GM19467 (cell line): ENCODE measurements around the gene NRG4.
"Not testable (repeated sequence)": the region's sequence is repeated elsewhere in the genome, so short reads cannot be mapped to it uniquely, and the experiment has no call there.

Source experiments
- ATAC-seq: cut with Tn5 transposase; IDR thresholded peaks from one replicate; pipeline ENCODE4 v1.9.1; 2021; ENCODE audit warnings: mild to moderate bottlenecking, moderate library complexity; ENCODE audit not compliant: unreplicated experiment

Gene NRG4, protein sequence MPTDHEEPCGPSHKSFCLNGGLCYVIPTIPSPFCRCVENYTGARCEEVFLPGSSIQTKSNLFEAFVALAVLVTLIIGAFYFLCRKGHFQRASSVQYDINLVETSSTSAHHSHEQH

DNA sequence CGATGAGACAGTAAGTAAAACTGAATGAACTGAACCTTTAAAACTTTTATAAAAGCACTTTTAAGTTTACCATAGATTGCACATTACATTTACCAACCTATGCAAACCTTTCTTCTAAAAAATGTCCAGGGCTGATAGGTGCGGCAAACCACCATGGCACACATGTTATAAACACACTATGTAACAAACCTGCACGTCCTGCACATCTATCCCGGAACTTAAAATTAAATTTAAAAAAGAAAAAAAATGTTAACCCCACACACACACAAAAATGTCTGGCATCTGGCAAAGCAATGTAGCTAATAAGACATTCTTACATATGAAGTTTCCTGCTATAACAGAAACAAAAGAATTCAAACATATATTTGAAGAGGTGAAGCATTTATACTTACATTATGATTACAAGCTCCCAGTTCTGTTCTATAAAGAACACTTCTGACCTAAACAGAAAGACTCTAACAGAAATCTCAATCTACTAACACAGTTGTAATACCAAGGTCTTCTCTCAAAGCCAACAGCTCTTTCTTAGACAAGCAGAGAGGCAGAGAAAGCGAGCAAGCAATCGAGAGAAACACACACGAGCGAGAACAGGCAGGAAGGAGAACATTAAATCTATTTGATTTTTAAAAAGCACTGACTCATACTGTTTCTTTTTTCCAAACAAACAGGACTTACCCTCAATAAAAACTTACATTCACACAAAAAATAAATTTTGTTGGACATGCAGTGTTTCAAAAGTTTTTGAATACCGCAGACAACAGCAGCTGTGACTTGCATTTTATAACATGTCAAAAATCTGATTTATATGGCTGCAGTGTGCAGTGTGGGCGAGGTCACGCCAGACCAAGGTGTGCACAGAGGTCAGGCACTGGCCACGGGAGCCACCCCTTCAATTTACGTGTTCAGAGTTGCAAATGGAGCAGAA lies at the start of gene NRG4:
NRG4 (minus strand) TSS at position 798 of the 925 bp plus-strand sequence. CDS start 1,194 bp downstream, outside the sequence.
- no peak for ATAC-seq

DNA sequence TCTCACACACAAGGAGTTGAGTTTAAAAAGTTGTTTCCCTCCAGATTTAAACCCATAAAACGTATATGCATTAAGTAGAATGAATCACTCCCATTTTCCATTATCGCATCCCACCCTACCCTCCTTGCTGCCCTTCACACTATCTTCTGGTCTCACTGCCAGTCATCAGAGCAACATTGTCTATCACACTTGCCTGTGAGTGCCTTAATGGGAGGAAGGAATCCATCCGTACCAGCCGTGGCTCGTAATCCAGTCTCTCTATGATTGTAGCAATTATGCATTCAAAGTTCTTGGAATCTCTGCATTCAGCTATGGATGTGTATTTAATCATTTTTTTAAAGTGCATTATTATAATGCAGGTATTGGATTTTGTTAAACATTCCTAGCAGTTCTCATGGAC lies 49.5 kb upstream of the NRG4 start:
- no peak for ATAC-seq

DNA sequence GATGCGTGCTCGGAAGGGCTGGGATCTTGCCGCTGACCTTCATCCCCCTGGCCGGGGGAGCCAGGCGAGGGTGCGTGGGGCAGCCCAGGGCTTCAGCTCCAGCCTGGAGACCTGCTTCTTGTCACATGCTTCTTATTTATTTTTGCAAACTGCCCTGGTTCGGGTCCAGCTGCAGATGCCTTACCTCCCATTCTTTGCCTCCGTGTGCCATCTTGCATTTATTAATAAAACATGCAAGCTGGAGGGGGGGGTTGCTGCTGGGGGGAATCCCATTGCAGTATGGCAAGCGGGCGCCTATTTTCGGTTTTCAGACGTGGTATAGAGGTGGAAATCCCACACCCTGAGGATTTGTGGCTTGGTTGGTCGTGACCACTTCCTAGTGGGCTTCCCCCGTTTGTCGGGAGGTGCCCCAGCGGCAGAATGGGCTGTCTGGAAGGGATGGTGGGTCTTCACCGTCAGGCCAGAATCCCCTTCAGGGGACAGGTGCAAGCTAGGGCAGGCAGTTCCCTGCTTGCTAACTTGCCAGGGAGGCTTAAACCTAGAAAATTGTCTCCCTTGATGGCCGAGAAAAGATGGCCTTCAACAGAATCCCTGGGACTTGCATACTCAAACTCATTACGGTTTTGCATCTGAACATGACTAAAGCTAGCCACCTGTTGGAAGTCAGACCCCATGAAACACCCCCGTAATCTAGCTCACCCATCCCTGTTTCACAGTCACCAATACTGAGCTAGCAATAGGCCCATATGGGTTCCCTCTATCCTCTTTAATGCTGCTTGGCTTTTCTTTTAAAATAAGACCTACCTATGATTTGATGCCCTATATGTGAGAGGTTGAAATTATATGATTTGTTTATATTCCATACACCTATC lies 48.1 kb upstream of the NRG4 start:
- no peak for ATAC-seq

DNA sequence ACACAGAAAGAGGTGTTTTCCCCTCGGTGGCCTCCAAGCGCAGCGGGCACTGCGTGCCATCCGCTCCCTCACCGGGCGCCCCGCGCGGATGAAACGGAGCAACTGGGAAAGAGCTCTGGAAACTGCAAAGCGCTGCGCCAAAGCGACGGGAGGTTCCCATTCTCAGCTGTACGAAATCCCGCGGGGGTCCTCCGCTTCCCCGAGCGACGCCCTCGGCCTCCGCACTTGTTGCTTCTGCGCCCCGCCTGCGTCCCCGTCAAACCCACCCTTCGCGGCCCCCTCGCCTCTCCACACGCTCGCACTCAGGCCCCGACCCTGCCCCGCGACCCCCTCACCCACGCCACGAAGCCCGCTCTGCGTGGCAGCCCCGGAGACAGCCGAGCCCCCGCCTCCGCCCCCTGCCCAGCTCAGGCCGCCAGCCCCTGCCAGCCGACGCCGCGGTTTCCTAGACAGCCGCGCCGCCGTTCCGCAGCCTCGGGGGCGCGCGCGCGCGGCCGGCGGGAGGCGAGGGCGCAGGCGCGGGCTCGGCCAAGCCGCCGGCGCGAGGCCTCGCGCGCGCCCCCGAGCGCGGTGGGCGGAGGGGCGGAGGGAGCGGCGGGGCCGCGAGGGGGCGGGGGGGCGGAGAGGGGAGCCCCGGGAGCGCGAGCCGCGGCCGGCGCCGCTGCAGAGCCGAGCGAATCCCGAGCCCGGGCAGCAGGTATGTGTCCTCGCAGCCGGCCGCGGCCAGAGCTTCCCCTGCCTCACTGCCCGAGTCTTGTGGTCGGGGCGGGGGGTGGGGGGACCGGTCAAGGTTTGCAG lies 47.3 kb upstream of the NRG4 start, which contains the start of gene TMEM266:
TMEM266 (plus strand) TSS at position 666 of the 798 bp plus-strand sequence. CDS start 74,279 bp downstream, outside the sequence.
- ATAC-seq = no peak

DNA sequence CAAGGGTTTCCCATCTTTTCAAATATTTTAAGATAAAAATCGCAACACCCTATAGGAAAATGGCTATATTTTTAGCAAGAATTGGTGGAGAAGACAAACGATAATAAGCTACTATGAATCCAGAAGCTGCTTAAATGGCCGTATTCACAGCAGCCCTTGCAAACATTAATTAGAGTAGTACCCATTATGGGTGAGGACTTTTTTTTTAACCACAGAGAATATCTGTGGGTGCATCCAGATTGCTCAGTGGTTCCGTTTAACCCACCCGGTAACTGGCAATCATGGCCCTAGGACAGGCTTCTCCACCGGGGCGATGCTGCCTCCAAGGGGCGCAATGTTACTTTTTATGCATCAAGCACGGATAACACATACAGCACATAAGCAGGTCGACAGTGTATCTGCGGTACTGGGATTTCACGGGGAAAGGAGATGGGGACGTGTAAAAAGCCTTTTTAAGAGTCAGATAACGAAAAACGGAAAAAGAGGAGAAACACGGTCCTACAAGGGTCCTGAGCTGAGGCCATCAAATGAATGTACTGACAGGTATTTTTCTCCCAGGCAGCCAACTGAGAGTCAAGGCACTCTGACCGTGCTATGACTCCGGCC lies 46.6 kb upstream of the NRG4 start:
- no peak for ATAC-seq

DNA sequence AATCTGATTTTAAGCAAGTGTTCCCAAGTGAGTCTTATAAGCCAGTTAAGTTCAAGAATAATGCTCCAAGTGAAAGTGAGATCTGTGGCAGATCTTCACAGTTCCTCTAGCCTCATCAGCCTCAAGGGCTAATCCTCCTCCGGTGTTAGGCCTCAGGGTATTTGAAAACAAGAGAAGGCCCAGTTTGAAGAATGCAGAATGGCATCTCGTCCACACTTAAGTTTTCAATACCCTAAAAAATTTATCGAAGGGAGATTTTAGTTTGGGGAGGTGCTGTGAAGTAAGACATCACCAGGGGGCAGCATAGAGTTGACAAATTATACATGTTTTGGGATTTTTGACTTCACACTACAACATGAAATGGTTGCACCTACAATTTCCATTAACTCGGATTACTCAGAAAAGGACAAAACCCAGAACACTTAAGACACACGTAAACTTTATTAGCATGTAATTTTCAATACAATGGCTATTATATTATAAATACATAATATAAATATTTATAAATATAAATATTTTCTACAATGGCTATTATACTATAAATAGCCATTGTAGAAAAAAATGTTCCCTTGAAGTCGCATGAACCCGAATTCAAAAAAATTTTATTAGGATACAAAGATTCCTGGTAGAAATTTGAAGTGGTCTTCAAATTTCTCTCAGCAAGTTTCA lies 45.2 kb upstream of the NRG4 start:
- peak; percentile 27 for ATAC-seq

DNA sequence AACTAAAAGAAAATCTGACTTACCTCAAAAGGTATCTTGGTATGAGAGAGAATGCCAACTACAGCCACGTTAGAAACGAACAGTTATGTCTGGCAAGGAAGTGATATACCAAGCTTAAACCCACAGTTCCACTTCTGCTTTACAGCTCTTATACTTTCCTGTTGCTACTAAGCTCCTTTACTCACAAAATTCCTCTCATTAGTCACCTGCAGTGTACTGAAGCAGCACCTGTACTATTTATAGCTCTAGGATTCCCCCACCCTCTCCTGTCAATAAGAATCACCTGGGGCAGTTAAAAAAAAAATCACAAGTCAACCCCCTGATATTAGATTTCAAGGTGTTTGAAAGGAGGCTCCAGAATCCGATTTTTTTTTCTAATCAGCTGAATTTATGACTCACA lies 44.7 kb upstream of the NRG4 start:
- ATAC-seq = peak; percentile 45

DNA sequence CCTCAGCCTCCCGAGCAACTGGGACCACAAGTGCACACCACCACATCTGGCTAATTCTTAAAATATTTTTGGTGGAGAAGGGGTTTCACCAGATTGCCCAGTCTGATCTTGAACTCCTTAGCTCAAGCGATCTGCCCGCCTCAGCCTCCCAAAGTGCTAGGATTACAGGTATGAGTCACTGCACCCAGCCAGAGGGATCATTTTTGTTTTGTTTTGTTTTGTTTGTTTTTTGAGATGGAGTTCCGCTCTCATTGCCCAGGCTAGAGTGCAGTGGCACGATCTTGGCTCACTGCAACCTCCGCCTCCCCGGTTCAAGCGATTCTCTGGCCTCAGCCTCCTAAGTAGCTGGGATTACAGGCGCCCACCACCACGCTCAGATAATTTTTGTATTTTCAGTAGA lies 42.0 kb upstream of the NRG4 start:
- ATAC-seq = not testable (repeated sequence)

DNA sequence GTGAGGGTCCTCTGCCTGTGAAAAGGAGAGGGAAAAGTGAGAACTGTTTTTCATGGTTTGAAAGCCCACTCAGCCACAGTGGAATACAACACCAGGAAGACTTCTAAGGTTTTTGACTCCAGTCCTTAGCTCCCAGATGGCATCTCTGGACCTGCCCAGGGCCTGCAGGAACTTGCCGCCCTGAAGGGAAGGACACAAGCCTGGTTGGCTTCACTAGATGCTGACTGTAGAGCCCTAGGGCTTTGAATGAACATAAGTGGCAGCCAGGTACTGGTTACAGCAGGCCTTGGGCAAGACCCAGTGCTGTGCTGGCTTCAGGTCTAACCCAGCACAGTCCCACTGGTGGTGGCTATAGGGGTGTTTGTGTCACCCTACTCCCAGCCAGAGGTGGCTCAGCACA lies 26.3 kb upstream of the NRG4 start:
- ATAC-seq = no peak

DNA sequence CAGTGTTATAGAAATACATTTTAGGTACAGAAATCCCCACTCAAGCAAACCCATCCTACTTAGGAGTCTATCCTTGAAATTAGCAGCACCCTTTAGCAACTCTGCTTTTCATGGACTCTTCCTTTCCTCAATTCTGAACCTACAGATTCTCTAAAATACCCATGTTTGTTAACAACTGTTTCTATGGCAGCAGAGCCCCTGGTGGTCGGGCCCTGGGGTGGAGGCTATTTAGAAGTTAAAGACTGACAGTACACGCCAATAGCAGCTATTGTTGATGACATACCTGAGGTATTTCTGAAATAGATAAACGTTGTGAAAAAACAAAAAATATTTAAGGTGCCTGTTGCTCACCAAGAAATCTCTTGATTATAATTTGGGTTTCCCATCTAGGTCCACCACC lies 23.4 kb upstream of the NRG4 start:
- no peak for ATAC-seq

DNA sequence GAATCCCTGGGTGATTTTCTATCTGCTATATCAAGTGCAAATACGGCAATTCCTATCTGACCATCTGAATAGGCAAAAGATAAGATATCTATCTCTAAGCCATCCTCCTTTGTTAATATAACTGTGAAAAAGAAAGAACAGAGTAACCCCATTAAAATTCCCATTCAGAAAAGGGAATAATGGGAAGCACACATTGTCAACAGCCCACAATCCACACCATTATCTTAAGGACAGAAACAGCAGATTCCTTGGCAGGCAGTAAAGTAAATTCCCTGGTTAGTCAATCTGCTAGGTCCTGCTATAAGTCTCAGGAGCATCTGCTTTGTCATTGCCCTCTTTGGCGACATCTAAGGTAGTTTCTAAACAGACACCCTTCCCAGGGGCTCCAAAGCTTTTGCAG lies 21.9 kb upstream of the NRG4 start:
- ATAC-seq = no peak

DNA sequence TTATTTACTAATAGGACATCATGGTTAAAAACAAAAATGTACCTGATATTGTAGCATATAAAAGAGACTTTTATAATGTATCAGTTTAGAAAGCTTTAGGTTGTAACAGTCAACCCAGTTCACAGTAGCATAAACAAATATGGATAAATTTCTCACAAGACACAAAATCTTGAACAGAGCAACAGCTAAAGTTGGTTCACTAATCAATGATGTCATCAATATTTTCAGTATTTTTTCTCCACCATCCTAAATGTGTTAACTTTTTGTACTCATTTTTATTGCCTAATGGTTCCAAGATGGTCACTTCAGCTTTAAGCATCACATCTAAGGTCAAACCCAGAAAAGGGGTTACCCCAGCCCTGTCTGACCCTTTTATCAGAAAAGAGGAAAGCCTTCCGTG lies 21.2 kb upstream of the NRG4 start:
- ATAC-seq = no peak

DNA sequence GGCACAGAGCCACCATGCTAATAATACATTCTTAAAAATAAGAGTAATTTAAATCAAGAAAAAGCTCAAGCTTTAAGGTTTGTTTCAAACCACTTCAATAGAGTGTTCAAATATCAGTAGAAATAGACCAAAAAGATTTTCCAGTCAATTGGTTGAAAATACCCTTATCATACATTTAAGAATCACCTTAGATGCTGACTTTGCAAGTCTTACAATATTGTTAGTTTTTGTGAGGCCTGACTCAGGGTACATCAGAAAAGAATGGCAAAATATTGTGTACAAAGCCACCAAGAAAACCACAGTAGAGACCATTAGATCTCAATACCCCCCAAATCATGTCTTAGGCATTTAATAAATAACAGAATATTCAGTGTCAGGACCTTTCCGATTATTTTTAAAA lies 19.8 kb upstream of the NRG4 start:
- no peak for ATAC-seq

DNA sequence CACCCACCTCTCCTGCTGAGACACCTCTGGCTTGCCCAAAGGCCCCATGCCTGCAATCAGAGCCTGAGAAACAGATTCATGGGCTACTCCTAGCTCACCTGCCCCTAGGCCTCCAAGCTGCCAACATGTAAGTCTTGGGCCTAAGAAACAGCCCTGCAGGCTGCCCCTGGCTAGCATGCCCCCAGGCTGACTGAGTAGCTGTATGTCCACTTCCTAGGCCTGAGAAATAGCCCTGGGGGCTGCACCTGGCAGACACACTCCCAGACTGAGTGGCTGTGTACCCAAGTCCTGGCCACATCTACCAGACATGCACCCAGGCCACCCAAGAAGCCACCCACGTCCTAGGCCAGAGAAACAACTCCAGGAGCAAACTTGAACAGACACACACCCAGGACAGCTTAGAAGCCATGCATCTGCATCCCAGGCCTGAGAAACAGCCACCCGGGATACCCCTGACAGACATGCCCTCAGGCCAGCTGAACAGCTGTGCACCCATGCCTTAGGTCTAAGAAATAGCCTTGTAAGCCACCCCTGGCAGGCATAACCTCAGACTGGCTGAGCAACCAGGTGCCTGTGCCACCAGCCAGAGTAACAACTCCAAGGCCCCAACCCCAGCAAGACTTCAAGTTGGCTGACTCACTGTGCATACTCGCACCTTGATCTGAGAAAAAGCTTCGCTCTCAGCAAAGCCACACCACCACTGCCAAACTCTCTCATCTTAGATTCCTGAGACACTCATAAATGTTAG lies 12.0 kb upstream of the NRG4 start:
- ATAC-seq = no peak

DNA sequence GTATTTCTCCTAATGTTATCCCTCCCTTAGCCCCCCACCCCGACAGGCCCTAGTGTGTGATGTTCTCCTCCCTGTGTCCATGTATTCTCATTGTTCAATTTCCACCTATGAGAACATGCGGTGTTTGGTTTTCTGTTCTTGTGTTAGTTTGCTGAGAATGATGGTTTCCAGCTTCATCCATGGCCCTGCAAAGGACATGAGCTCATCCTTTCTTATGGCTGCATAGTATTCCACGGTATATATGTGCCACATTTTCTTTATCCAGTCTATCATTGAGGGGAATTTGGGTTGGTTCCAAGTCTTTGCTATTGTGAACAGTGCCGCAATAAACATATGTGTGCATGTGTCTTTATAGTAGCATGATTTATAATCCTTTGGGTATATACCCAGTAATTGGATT lies 1.2 kb upstream of the NRG4 start:
- ATAC-seq = not testable (repeated sequence)

DNA sequence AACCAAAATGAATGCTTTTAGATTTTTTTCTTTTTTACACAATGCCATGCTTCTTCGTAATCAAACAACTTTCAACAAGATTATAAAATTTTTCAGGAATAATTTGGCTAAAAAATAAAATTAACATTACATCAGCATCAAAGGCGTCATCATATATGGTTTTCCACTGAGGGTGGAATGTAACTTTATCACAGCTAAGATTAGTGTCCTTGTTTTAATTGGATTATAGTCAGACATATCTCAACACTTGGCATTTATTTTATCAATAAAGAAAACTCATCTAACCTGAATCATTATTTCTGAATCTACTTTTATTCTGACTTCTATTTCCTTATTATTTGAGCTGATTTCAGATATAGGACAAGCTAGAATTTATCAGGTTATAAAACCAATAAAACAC lies 1.6 kb downstream of the NRG4 start:
- ATAC-seq = no peak

DNA sequence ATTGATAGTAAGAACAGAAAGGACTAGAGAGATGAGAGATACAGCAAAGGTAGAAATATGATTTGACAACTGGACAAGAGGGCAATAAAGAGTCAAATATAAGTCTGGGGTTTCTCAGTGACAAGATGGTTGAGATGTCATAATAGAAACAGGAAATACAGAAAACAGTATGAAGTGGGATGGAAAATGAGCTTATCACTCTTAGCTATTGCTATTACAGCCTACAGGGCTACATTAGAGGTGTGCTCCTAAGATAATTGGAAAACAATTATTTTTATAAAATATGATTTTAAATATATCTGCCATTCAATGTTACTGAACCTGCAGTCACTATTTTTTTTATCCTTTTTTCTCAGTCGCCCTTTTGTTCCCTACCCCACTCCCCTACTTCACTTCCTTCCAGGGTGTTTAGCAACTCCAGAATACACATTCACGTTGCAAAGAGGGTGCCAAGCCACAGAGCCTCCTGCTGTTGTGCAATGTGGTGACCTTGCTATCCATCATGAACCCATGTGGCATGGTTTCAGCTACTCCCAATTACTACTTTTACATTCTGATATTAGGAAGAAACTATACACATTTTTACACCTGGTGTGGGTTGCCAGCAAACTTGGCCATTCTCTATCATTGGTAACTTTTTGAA lies 6.0 kb downstream of the NRG4 start:
- no peak for ATAC-seq

DNA sequence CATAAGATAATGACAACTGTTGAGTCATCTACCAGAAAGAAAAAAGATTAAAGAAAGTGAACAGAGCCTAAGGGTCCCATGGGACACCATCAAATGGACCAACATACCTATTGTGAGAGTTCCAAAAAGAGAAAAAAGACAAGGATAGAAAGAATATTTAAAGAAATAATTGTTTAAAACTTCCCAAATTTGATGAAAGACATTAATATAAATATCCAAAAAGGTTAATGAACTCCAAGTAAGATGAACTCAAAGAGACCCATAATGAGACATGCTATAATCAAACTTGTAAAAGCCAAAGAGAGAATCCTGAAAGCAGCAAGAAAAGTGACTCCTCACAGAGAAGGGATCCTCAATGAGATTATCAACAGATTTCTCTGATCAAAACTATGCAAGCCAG lies 8.9 kb downstream of the NRG4 start:
- ATAC-seq = no peak
